Calu3 (cell line): ENCODE results near the gene LIPC. TPM values are rescaled to one million over a fixed set of nuclear protein-coding genes. Genes with fewer than 3 reads are reported as not detected.

Experiments used
- BruUV-seq: library from RNA; stranded (reverse); fragments of 400-500 nt; replicated peaks from 2 replicates; lab custom pipeline; 2021; lab: Mats Ljungman, UMichigan
- CTCF ChIA-PET: fragments of 300-600 bp; sonication (Branson Sonifier 250); formaldehyde crosslinking; loops from one replicate; lab custom pipeline; 2022; ENCODE audit warnings: antibody characterized with exemption; lab: Charles Lee
- DNase-seq: peaks from one replicate; pipeline ENCODE4 v3.0.0; 2022
- H3K27ac Mint-ChIP-seq: one replicate; pipeline ENCODE4 v1.8.0; 2022; ENCODE audit warnings: mixed read lengths; ENCODE audit not compliant: unreplicated experiment
- H3K27me3 Mint-ChIP-seq: one replicate; pipeline ENCODE4 v1.8.0; 2022; ENCODE audit warnings: mixed read lengths; ENCODE audit not compliant: unreplicated experiment
- H3K36me3 Mint-ChIP-seq: one replicate; pipeline ENCODE4 v1.8.0; 2022; ENCODE audit warnings: mild to moderate bottlenecking, moderate library complexity, mixed read lengths; ENCODE audit not compliant: insufficient read depth, unreplicated experiment
- H3K4me1 Mint-ChIP-seq: one replicate; pipeline ENCODE4 v1.8.0; 2022; ENCODE audit warnings: mild to moderate bottlenecking, low read depth, mixed read lengths; ENCODE audit not compliant: unreplicated experiment
- H3K4me3 Mint-ChIP-seq: one replicate; pipeline ENCODE4 v1.8.0; 2022; ENCODE audit warnings: mild to moderate bottlenecking, low read depth, moderate library complexity, mixed read lengths; ENCODE audit not compliant: unreplicated experiment
- H3K9me3 Mint-ChIP-seq: one replicate; pipeline ENCODE4 v1.8.0; 2022; ENCODE audit warnings: low read depth, mixed read lengths; ENCODE audit not compliant: unreplicated experiment
- CTCF ChIP-seq: fragments of 200-600 bp; IDR thresholded peaks from one replicate; pipeline ENCODE4 v1.8.0; 2022; ENCODE audit warnings: antibody characterized with exemption; ENCODE audit not compliant: unreplicated experiment
- intact Hi-C: fragments of 100-400 bp; cut with micrococcal nuclease; formaldehyde crosslinking; loops from one replicate; pipeline ENCODE4 v1.10.0; 2022; ENCODE audit not compliant: unreplicated experiment
- total RNA-seq: library from RNA; stranded (reverse); gene quantifications from 2 replicates; pipeline ENCODE4 v1.2.3, GENCODE V29; 2022

The LIPC gene
- total RNA-seq, 1 experiment from 2014 or later, result not detected

GRCh38 chr15:58462973-58463663 lies 31.3 kb downstream of the LIPC start:
- Mint-ChIP-seq H3K9me3 (peaks cover 3% of the 10 kb centered on the region), H3K27me3 (no peaks in the 10 kb centered on the region), H3K36me3 (peaks cover 24% of the 10 kb centered on the region), H3K4me3 (peak overlapping the region; percentile 5), H3K4me1 (peaks cover 78% of the 10 kb centered on the region), H3K27ac (peak overlapping the region; percentile 66)
- no peak for DNase-seq
- BruUV-seq, result no TSS peak
- no peak for TF ChIP-seq CTCF
- CTCF ChIA-PET, result interaction anchor here (1.0 to 1.3 kb wide), 4 partner anchors 22 to 307 kb away, joined by 3 to 4 read pairs (median 4); partner anchors contain the start of gene MINDY2
- intact Hi-C loops, result loop anchor here (10.0 kb wide), 1 partner anchor 282 kb away; the partner anchor contains the start of gene ADAM10

DNA sequence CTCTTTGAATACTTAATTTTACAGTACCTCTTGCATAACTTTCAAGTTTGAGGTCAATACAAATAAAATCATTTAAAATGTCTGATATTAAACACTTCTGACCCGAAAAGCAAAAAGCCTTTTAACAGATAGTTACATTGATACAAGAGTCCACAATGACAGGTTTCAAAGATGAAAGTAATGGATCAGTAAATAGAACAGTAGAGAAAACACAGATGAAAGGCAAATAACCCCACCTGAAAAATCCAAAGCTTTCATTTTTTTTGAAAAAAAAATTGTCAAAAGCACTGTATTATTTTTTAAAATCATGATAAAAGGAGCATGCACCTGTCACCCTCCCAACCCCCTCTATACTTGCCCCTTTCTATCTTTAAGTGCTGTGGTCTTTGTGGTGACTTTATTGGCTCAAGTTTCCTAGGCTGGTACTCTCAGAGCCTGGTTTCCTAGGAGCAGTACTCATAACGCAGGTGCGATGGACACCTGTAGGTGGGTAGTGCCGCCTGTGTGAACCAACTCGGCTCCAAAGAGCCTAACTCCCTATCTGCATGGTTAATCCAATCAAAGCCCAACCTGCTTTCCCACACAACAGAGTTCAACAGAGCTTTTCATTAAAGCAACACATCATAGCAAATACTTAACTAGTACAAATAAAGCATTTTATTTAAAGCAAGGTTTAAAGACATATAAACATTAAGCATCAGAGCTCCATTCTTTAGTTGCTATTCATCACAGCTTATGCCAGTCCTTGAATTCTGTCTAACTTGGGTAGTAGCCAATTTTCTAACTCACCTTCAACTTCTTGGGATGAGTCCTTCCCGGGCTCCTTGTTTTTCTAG lies 32.2 kb downstream of the LIPC start:
- Mint-ChIP-seq H3K9me3 (peaks cover 3% of the 10 kb centered on the region), H3K4me3 (peak overlapping the region; percentile 5)
- no peak for DNase-seq

GRCh38 chr15:58465070-58465469 lies 33.3 kb downstream of the LIPC start:
- H3K4me1 Mint-ChIP-seq, result peaks cover 82% of the 10 kb centered on the region
- H3K9me3 Mint-ChIP-seq, result peaks cover 3% of the 10 kb centered on the region
- no peaks in the 10 kb centered on the region for H3K27me3 Mint-ChIP-seq
- no peak overlapping the region for H3K4me3 Mint-ChIP-seq
- TF ChIP-seq CTCF, result no peak
- peaks cover 39% of the 10 kb centered on the region for H3K36me3 Mint-ChIP-seq
- intact Hi-C loops, result loop anchor here (5.0 to 10.0 kb wide), 2 partner anchors 238 to 280 kb away; partner anchors contain the start of gene ADAM10
- DNase-seq, result no peak
- no TSS peak for BruUV-seq
- CTCF ChIA-PET, result no interaction called here
- peak overlapping the region; percentile 88 for H3K27ac Mint-ChIP-seq

More for the DNA sequence above, 32.2 kb downstream of the LIPC start:
- intact Hi-C loops, result loop anchor here (10.0 kb wide), 1 partner anchor 281 kb away; the partner anchor contains the start of gene ADAM10
- H3K27ac Mint-ChIP-seq, result peak overlapping the region; percentile 66
- TF ChIP-seq CTCF, result no peak
- no TSS peak for BruUV-seq
- no peaks in the 10 kb centered on the region for H3K27me3 Mint-ChIP-seq
- peaks cover 30% of the 10 kb centered on the region for H3K36me3 Mint-ChIP-seq
- CTCF ChIA-PET, result interaction anchor here (0.9 to 1.2 kb wide), 2 partner anchors 24 to 46 kb away, joined by 3 to 4 read pairs; no protein-coding TSS in a partner anchor
- peaks cover 78% of the 10 kb centered on the region for H3K4me1 Mint-ChIP-seq

DNA sequence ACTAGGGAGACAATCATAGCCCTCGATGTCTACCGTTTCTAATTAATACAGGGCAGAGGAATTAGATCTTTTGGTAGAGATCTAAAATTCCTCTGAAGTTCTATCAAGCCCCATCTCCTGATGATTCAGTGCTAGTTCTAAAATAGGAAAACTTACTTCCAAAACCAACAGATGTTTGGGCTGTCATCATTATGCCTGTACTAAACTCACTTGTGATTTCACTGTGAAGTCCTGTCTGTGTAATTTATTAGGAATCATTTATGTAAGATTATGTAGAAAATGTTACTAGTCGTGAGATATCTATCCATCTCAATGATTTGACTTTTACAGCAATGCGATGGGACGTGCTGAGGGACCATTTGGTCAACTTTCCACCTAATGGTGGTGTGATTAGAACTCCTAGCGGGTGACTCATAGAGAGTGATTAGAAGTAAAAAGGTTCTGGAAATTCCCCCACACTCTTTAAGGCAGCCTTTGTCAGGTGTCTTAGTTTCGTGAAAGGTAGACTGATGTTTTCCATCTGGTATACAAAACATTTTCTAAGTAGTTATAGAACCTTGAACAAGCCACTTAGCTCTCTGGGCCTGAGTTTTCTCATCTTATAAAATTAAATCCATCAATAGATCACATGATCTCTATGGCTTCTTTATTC lies 34.2 kb downstream of the LIPC start:
- intact Hi-C loops, result loop anchor here (2.0 to 10.0 kb wide), 3 partner anchors 133 to 279 kb away; partner anchors contain the start of gene ADAM10
- Mint-ChIP-seq H3K27me3 (no peaks in the 10 kb centered on the region), H3K4me1 (peaks cover 82% of the 10 kb centered on the region), H3K9me3 (peaks cover 3% of the 10 kb centered on the region), H3K4me3 (no peak overlapping the region), H3K36me3 (peaks cover 40% of the 10 kb centered on the region), H3K27ac (peak overlapping the region; percentile 88)
- DNase-seq, result no peak
- BruUV-seq, result no TSS peak
- TF ChIP-seq CTCF, result no peak
- CTCF ChIA-PET, result interaction anchor here (2.4 kb wide), 1 partner anchor 25 kb away, joined by 12 read pairs; no protein-coding TSS in a partner anchor
